Activated T-helper 9 cell treated with anti-CD3 and anti-CD28 coated beads, Interleukin-2, amount 50 U/mL, for 16 hours (primary cell): ENCODE measurements around the gene KIF26A.

Source experiments
- DNase-seq: peaks from one replicate; pipeline ENCODE4 v3.0.0-alpha.2; 2020; ENCODE audit warnings: low read depth

Gene KIF26A

GRCh38 chr14:104112609-104113571 lies 25.5 kb upstream of the KIF26A start:
- no peak for DNase-seq

GRCh38 chr14:104113631-104114420 lies 24.6 kb upstream of the KIF26A start:
- no peak for DNase-seq

- no peak for DNase-seq
Observed at GRCh38 chr14:104114421-104115130, 23.8 kb upstream of the KIF26A start.

- no peak for DNase-seq
Observed at GRCh38 chr14:104115131-104115600, 23.2 kb upstream of the KIF26A start.

GRCh38 chr14:104115691-104116287 lies 22.6 kb upstream of the KIF26A start:
- no peak for DNase-seq

- DNase-seq = no peak
Observed at GRCh38 chr14:104116288-104116755, 22.1 kb upstream of the KIF26A start.

- no peak for DNase-seq
Observed at GRCh38 chr14:104116756-104117340, 21.5 kb upstream of the KIF26A start.

GRCh38 chr14:104117341-104118005 lies 20.9 kb upstream of the KIF26A start:
- DNase-seq = no peak

GRCh38 chr14:104118006-104118844 lies 20.2 kb upstream of the KIF26A start:
- no peak for DNase-seq

- DNase-seq = no peak
Observed at GRCh38 chr14:104119119-104119487, 19.3 kb upstream of the KIF26A start.

GRCh38 chr14:104119488-104120251 lies 18.7 kb upstream of the KIF26A start:
- DNase-seq = no peak

GRCh38 chr14:104120281-104120741 lies 18.1 kb upstream of the KIF26A start:
- DNase-seq = no peak

- DNase-seq = no peak
Observed at GRCh38 chr14:104121142-104121541, 17.2 kb upstream of the KIF26A start.

- no peak for DNase-seq
Observed at GRCh38 chr14:104123879-104124278, 14.5 kb upstream of the KIF26A start.

- no peak for DNase-seq
Observed at GRCh38 chr14:104125011-104125410, 13.4 kb upstream of the KIF26A start.

GRCh38 chr14:104126753-104127152 lies 11.6 kb upstream of the KIF26A start:
- no peak for DNase-seq

- no peak for DNase-seq
Observed at GRCh38 chr14:104128981-104129380, 9.4 kb upstream of the KIF26A start.

GRCh38 chr14:104129556-104129955 lies 8.8 kb upstream of the KIF26A start:
- DNase-seq = no peak
